Measurements from ENCODE around the gene SAMD4A. TPM values are rescaled to one million over a fixed set of nuclear protein-coding genes. Genes with fewer than 3 reads are reported as not detected.

Gene SAMD4A
- polyA plus RNA-seq, 3 donors = 3.2 to 8.6 (median 4.2) TPM

DNA sequence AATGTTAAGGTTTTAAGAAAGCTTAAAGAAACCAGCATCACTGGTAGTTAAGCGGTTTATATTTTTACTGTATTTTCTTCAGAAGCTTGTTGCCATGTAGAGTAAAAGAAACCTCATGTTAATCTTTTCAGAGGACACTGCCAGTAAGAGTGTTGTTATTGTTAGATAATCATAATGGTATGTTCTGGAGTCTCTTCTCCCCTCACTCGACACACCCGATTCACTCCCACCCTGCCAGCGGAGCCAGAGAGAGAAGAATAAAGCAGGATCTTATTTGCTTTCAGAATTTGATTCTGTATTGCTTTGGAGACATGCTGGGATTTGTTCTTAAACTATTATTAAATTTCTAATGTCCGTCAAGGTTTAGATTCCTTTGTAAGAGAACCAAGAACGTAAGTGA, 113.7 kb downstream of the SAMD4A start:
- no peak for DNase-seq
- intact Hi-C loops (cut with micrococcal nuclease) = no loop called here
- H3K27me3 Mint-ChIP-seq (ENCODE audit: low read depth in 3 of 3) = peaks cover 2 to 6% (median 5%) of the 10 kb centered on the region in 3 donors
- H3K27ac Mint-ChIP-seq = no peak overlapping the region
- Histone ChIP-seq H2AFZ (ENCODE audit: insufficient read depth, low read depth, low read length, poor library complexity, severe bottlenecking) (no peak overlapping the region), H3K36me3 (replicated peaks in 1 of 2; ENCODE audit: control insufficient read depth in 1 of 2, insufficient read depth in 2 of 2, low read length in 2 of 2) (no peaks in the 10 kb centered on the region), H3K4me2 (replicated peaks; ENCODE audit: extremely low read depth, low read length, poor library complexity, severe bottlenecking) (no peak overlapping the region), H3K4me3 (replicated peaks in 1 of 3; ENCODE audit: low read depth in 2 of 3, low read length in 3 of 3) (no peak overlapping the region), H4K20me1 (ENCODE audit: insufficient read depth, low read length) (no peaks in the 10 kb centered on the region), H3K27ac (ENCODE audit: low read depth in 1 of 2, low read length in 2 of 2) (no peak overlapping the region), H3K4me1 (ENCODE audit: control insufficient read depth in 1 of 2, insufficient read depth in 2 of 2, low read length in 2 of 2) (peaks cover 7 to 9% of the 10 kb centered on the region in 2 donors), H3K9ac (ENCODE audit: insufficient read depth, low read length, poor library complexity, severe bottlenecking) (no peak overlapping the region), H3K79me2 (ENCODE audit: insufficient read depth, low read length) (no peaks in the 10 kb centered on the region), H3K9me3 (replicated peaks in 1 of 2; ENCODE audit: control insufficient read depth in 1 of 2, insufficient read depth in 1 of 2, low read length in 2 of 2) (no peaks in the 10 kb centered on the region), H3K27me3 (ENCODE audit: control insufficient read depth in 2 of 2, insufficient read depth in 2 of 2, low read length in 2 of 2) (no peaks in the 10 kb centered on the region)
- TF ChIP-seq, protein P1, sequence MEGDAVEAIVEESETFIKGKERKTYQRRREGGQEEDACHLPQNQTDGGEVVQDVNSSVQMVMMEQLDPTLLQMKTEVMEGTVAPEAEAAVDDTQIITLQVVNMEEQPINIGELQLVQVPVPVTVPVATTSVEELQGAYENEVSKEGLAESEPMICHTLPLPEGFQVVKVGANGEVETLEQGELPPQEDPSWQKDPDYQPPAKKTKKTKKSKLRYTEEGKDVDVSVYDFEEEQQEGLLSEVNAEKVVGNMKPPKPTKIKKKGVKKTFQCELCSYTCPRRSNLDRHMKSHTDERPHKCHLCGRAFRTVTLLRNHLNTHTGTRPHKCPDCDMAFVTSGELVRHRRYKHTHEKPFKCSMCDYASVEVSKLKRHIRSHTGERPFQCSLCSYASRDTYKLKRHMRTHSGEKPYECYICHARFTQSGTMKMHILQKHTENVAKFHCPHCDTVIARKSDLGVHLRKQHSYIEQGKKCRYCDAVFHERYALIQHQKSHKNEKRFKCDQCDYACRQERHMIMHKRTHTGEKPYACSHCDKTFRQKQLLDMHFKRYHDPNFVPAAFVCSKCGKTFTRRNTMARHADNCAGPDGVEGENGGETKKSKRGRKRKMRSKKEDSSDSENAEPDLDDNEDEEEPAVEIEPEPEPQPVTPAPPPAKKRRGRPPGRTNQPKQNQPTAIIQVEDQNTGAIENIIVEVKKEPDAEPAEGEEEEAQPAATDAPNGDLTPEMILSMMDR (IDR thresholded peaks at IDR 0.05) = no peak
- peaks cover 15% of the 10 kb centered on the region for H3K4me1 Mint-ChIP-seq
- peaks cover 0 to 1% (median 0%) of the 10 kb centered on the region in 7 donors for H3K9me3 Mint-ChIP-seq
- no CpG with 5 or more reads among the region's 6 CpGs for WGBS (ENCODE audit: insufficient coverage)
- peak overlapping the region in 1 of 2 donors; percentile 11 for H3K4me3 Mint-ChIP-seq
- no peaks in the 10 kb centered on the region for H3K36me3 Mint-ChIP-seq

DNA sequence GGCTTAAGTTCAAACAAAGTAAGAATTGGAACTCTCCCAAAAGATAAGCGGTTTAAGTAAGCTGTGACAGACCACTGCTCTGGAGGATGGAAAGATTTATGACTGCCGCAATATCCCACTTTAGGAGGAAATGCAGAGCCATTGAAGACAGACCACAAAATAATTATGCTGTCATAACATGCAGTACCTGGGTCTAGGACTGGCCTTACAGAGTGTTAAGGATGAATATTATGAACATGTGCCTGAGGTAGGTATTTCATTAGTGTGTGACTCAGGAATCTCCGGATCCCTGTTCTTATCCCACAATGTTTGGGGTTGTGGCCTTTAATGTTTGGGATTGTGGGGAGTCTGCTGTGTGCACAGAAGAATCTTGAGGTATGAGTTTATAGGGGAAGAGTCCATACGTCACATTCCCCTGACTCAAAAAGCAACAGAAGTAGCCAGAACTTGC, 114.9 kb downstream of the SAMD4A start:
- Histone ChIP-seq H3K27ac (ENCODE audit: low read depth in 1 of 2, low read length in 2 of 2) (no peak overlapping the region), H3K9ac (ENCODE audit: insufficient read depth, low read length, poor library complexity, severe bottlenecking) (no peak overlapping the region), H3K4me2 (replicated peaks; ENCODE audit: extremely low read depth, low read length, poor library complexity, severe bottlenecking) (no peak overlapping the region), H2AFZ (ENCODE audit: insufficient read depth, low read depth, low read length, poor library complexity, severe bottlenecking) (no peak overlapping the region), H3K4me1 (ENCODE audit: control insufficient read depth in 1 of 2, insufficient read depth in 2 of 2, low read length in 2 of 2) (peaks cover 7 to 9% of the 10 kb centered on the region in 2 donors), H4K20me1 (ENCODE audit: insufficient read depth, low read length) (no peaks in the 10 kb centered on the region), H3K36me3 (replicated peaks in 1 of 2; ENCODE audit: control insufficient read depth in 1 of 2, insufficient read depth in 2 of 2, low read length in 2 of 2) (no peaks in the 10 kb centered on the region), H3K79me2 (ENCODE audit: insufficient read depth, low read length) (no peaks in the 10 kb centered on the region), H3K4me3 (replicated peaks in 1 of 3; ENCODE audit: low read depth in 2 of 3, low read length in 3 of 3) (no peak overlapping the region), H3K9me3 (replicated peaks in 1 of 2; ENCODE audit: control insufficient read depth in 1 of 2, insufficient read depth in 1 of 2, low read length in 2 of 2) (no peaks in the 10 kb centered on the region), H3K27me3 (ENCODE audit: control insufficient read depth in 2 of 2, insufficient read depth in 2 of 2, low read length in 2 of 2) (no peaks in the 10 kb centered on the region)
- Mint-ChIP-seq H3K4me3 (no peak overlapping the region), H3K27me3 (ENCODE audit: low read depth in 3 of 3) (peaks cover 2 to 6% (median 5%) of the 10 kb centered on the region in 3 donors), H3K36me3 (no peaks in the 10 kb centered on the region), H3K4me1 (peaks cover 13% of the 10 kb centered on the region), H3K27ac (no peak overlapping the region), H3K9me3 (peaks cover 0 to 4% (median 0%) of the 10 kb centered on the region in 7 donors)
- intact Hi-C loops (cut with micrococcal nuclease) = no loop called here
- no CpG with 5 or more reads among the region's 4 CpGs for WGBS (ENCODE audit: insufficient coverage)
- TF ChIP-seq, protein P1 (IDR thresholded peaks at IDR 0.05) = no peak
- DNase-seq = no peak
